A673 (cell line): ENCODE data around the gene ESRRA. TPM values are rescaled to one million over a fixed set of nuclear protein-coding genes. Genes with fewer than 3 reads are reported as not detected.

Experiments used
- BruUV-seq: library from RNA; stranded (reverse); fragments of 400-500 nt; replicated peaks from 2 replicates; lab custom pipeline; 2021; lab: Mats Ljungman, UMichigan
- CTCF ChIA-PET: fragments of 300-600 bp; sonication (Branson Sonifier 250); formaldehyde crosslinking; loops from one replicate; lab custom pipeline; 2022; ENCODE audit warnings: antibody characterized with exemption; lab: Charles Lee
- POLR2A ChIA-PET: fragments of 300-600 bp; sonication (Branson Sonifier 250); formaldehyde crosslinking; loops from one replicate; lab custom pipeline; 2022; ENCODE audit warnings: antibody characterized with exemption; ENCODE audit not compliant: low non-redundant PET; lab: Charles Lee
- DNase-seq: peaks from one replicate; pipeline ENCODE4 v3.0.0-alpha.2; 2015; ENCODE audit warnings: low spot score
- H3K27ac ChIP-seq: fragments of 200-600 bp; sonication (generic); 2 replicates; pipeline ENCODE4 v1.5.1; 2016; ENCODE audit warnings: mixed run types, low read depth, mild to moderate bottlenecking, mixed read lengths, antibody characterized with exemption, low read length; ENCODE audit not compliant: poor library complexity, severe bottlenecking
- H3K27me3 ChIP-seq: fragments of 200-600 bp; sonication (generic); replicated peaks from 2 replicates; pipeline ENCODE4 v1.6.1; 2017; ENCODE audit warnings: mixed run types, low read depth, mild to moderate bottlenecking, mixed read lengths, antibody characterized with exemption, low read length; ENCODE audit not compliant: insufficient read depth, poor library complexity
- H3K36me3 ChIP-seq: fragments of 200-600 bp; sonication (generic); 2 replicates; pipeline ENCODE4 v1.6.1; 2016; ENCODE audit warnings: mixed run types, mild to moderate bottlenecking, mixed read lengths, antibody characterized with exemption, low read length; ENCODE audit not compliant: insufficient read depth, poor library complexity, severe bottlenecking
- H3K4me1 ChIP-seq: fragments of 200-600 bp; sonication (generic); 2 replicates; pipeline ENCODE4 v1.6.1; 2017; ENCODE audit warnings: mixed run types, mild to moderate bottlenecking, mixed read lengths, antibody characterized with exemption, low read length; ENCODE audit not compliant: insufficient read depth, poor library complexity, severe bottlenecking
- H3K4me3 ChIP-seq: fragments of 200-600 bp; sonication (generic); 2 replicates; pipeline ENCODE4 v1.5.1; 2016; ENCODE audit warnings: low read depth, mixed run types, mild to moderate bottlenecking, mixed read lengths, low read length; ENCODE audit not compliant: poor library complexity, severe bottlenecking
- H3K9me3 ChIP-seq: fragments of 200-600 bp; sonication (generic); 2 replicates; pipeline ENCODE4 v1.6.1; 2016; ENCODE audit warnings: mixed run types, low read depth, mild to moderate bottlenecking, mixed read lengths, antibody characterized with exemption, low read length; ENCODE audit not compliant: poor library complexity, severe bottlenecking
- CTCF ChIP-seq: fragments of 300-800, 200-600 bp; sonication (generic); conservative IDR thresholded peaks from 2 replicates; pipeline ENCODE4 v1.5.1; 2017; ENCODE audit warnings: low read depth, mild to moderate bottlenecking, antibody characterized with exemption, low read length, moderate library complexity, mixed read lengths
- EZH2 ChIP-seq: fragments of 200-600 bp; sonication (generic); IDR thresholded peaks from 2 replicates; pipeline ENCODE4 v1.6.1; 2017; ENCODE audit warnings: borderline replicate concordance, low read depth, mild to moderate bottlenecking, mixed read lengths, antibody characterized with exemption, low read length; ENCODE audit not compliant: poor library complexity, severe bottlenecking
- intact Hi-C: fragments of 100-400 bp; cut with micrococcal nuclease; formaldehyde crosslinking; loops from one replicate; pipeline ENCODE4 v1.10.0; 2022; ENCODE audit not compliant: unreplicated experiment
- total RNA-seq: library from RNA; stranded (reverse); gene quantifications from 2 replicates; pipeline ENCODE4 v1.2.3, GENCODE V29; 2021

The ESRRA gene
- total RNA-seq, 1 experiment from 2014 or later: 63.8 TPM

- Histone ChIP-seq H3K4me3 (no peak overlapping the region), H3K9me3 (no peaks in the 10 kb centered on the region), H3K27ac (no peak overlapping the region), H3K36me3 (no peaks in the 10 kb centered on the region), H3K27me3 (peaks cover 41% of the 10 kb centered on the region), H3K4me1 (peaks cover 24% of the 10 kb centered on the region)
- TF ChIP-seq EZH2 (no peak), CTCF (no peak)
- intact Hi-C loops: no loop called here
- BruUV-seq: no TSS peak
- CTCF ChIA-PET: no interaction called here
- no peak for DNase-seq
- POLR2A ChIA-PET: no interaction called here
Observed at GRCh38 chr11:64295760-64296159, 9.6 kb upstream of the ESRRA start.

GRCh38 chr11:64296236-64296635 is 9.1 kb upstream of the ESRRA start:
- H3K4me1 ChIP-seq: peaks cover 25% of the 10 kb centered on the region
- no peak overlapping the region for H3K4me3 ChIP-seq
- H3K36me3 ChIP-seq: no peaks in the 10 kb centered on the region
- POLR2A ChIA-PET: no interaction called here
- no peak for DNase-seq
- TF ChIP-seq EZH2 (no peak), CTCF (no peak)
- CTCF ChIA-PET: no interaction called here
- H3K27me3 ChIP-seq: peaks cover 36% of the 10 kb centered on the region
- no TSS peak for BruUV-seq
- intact Hi-C loops: no loop called here
- no peak overlapping the region for H3K27ac ChIP-seq
- H3K9me3 ChIP-seq: no peaks in the 10 kb centered on the region

GRCh38 chr11:64296830-64297698 is 8.3 kb upstream of the ESRRA start:
- POLR2A ChIA-PET: no interaction called here

More at GRCh38 chr11:64296830-64297698, 8.3 kb upstream of the ESRRA start:
- intact Hi-C loops: no loop called here
- H3K9me3 ChIP-seq: no peaks in the 10 kb centered on the region
- no peaks in the 10 kb centered on the region for H3K36me3 ChIP-seq
- CTCF ChIA-PET: no interaction called here
- DNase-seq: no peak
- no peak overlapping the region for H3K27ac ChIP-seq
- BruUV-seq: no TSS peak
- peaks cover 28% of the 10 kb centered on the region for H3K27me3 ChIP-seq
- peaks cover 19% of the 10 kb centered on the region for H3K4me1 ChIP-seq
- no peak overlapping the region for H3K4me3 ChIP-seq
- TF ChIP-seq EZH2 (no peak), CTCF (no peak)
